ENCODE data around the gene NEURL2. TPM values are rescaled to one million over a fixed set of nuclear protein-coding genes. Genes with fewer than 3 reads are reported as not detected.

Gene NEURL2
- total RNA-seq, 1 donor from 2014 or later = 3.3 TPM

- FAIRE-seq = no peak
- DNase-seq (ENCODE audit: low spot score in 2 of 2) = no peak
These were observed 29.7 kb upstream of the NEURL2 start for GRCh38 chr20:45920462-45921336.

GRCh38 chr20:45919542-45920399, 28.8 kb upstream of the NEURL2 start:
- no peak for DNase-seq (ENCODE audit: low spot score in 2 of 2)
- no peak for FAIRE-seq

GRCh38 chr20:45918779-45919537, 27.9 kb upstream of the NEURL2 start:
- FAIRE-seq = no peak
- DNase-seq (ENCODE audit: low spot score in 2 of 2) = no peak

- FAIRE-seq = no peak
- no peak for DNase-seq (ENCODE audit: low spot score in 2 of 2)
These were observed 27.3 kb upstream of the NEURL2 start for GRCh38 chr20:45918182-45918737.

- DNase-seq (ENCODE audit: low spot score in 2 of 2) (no peak), FAIRE-seq (no peak)
These were observed 26.8 kb upstream of the NEURL2 start for GRCh38 chr20:45917790-45918141.

GRCh38 chr20:45913116-45913515, 22.1 kb upstream of the NEURL2 start:
- no peak for FAIRE-seq
- no peak for DNase-seq (ENCODE audit: low spot score in 2 of 2)

GRCh38 chr20:45912344-45912682, 21.3 kb upstream of the NEURL2 start:
- no peak for FAIRE-seq

GRCh38 chr20:45911486-45912343, 20.7 kb upstream of the NEURL2 start, which contains the start of gene PLTP:
Gene PLTP, minus strand, starts transcription at chr20:45912155. Its CDS starts 703 bp downstream, at chr20:45911452.
- FAIRE-seq (no peak), DNase-seq (ENCODE audit: low spot score in 2 of 2) (peak; percentile 50 to 65)

More at GRCh38 chr20:45912344-45912682, 21.3 kb upstream of the NEURL2 start:
- no peak for DNase-seq (ENCODE audit: low spot score in 2 of 2)

GRCh38 chr20:45910670-45911485, 19.9 kb upstream of the NEURL2 start:
- DNase-seq (ENCODE audit: low spot score in 2 of 2) (peak; percentile 67 to 94), FAIRE-seq (no peak)

GRCh38 chr20:45909817-45910669, 19.0 kb upstream of the NEURL2 start:
- DNase-seq (ENCODE audit: low spot score in 2 of 2) (no peak), FAIRE-seq (no peak)

- DNase-seq (ENCODE audit: low spot score in 2 of 2) (no peak), FAIRE-seq (no peak)
These were observed 18.4 kb upstream of the NEURL2 start for GRCh38 chr20:45909336-45909808.

- no peak for FAIRE-seq
- DNase-seq (ENCODE audit: low spot score in 2 of 2) = no peak
These were observed 17.1 kb upstream of the NEURL2 start for GRCh38 chr20:45908084-45908483.

GRCh38 chr20:45907219-45907948, 16.4 kb upstream of the NEURL2 start:
- no peak for DNase-seq (ENCODE audit: low spot score in 2 of 2)

GRCh38 chr20:45905505-45906079, 14.6 kb upstream of the NEURL2 start:
- no peak for DNase-seq (ENCODE audit: low spot score in 2 of 2)
- FAIRE-seq = no peak

More at GRCh38 chr20:45907219-45907948, 16.4 kb upstream of the NEURL2 start:
- FAIRE-seq = no peak

GRCh38 chr20:45904583-45905504, 13.8 kb upstream of the NEURL2 start:
- DNase-seq (ENCODE audit: low spot score in 2 of 2) = no peak
- FAIRE-seq = no peak

Data from frontal cortex (tissue), 4 donors.